ENCODE results near the gene RASEF. TPM values are rescaled to one million over a fixed set of nuclear protein-coding genes. Genes with fewer than 3 reads are reported as not detected.

The RASEF gene
- total RNA-seq, result 7.6 TPM

GRCh38 chr9:83062651-83063527 is at the start of gene RASEF:
Gene RASEF (minus strand): TSS chr9:83063142. CDS start chr9:83062867, 275 bp downstream.
- H3K4me3 ChIP-seq, result peak within 1 kb of the TSS; percentile 41 to 42
- H3K27ac ChIP-seq, result no peak within 1 kb of the TSS
- H3K9me3 ChIP-seq, result no peaks in the 10 kb centered on the region
- DNase-seq (ENCODE audit: extremely low spot score in 2 of 2), result no peak
- no peak for TF ChIP-seq POLR2A (IDR thresholded peaks at IDR 0.05)
- TF ChIP-seq POLR2AphosphoS5 (IDR thresholded peaks at IDR 0.05; ENCODE audit: insufficient read depth in 1 of 2, low read depth in 1 of 2), result no peak
- no peak for TF ChIP-seq CTCF (IDR thresholded peaks at IDR 0.05)
- H3K4me1 ChIP-seq, result peaks cover 23% of the 10 kb centered on the region
- no peaks in the 10 kb centered on the region for H3K27me3 ChIP-seq
- intact Hi-C loops (cut with DNase I), result no loop called here
- H3K36me3 ChIP-seq, result no peaks in the 10 kb centered on the region

- no peak for DNase-seq (ENCODE audit: extremely low spot score in 2 of 2)
- H3K27me3 ChIP-seq, result no peaks in the 10 kb centered on the region
- H3K4me1 ChIP-seq, result no peaks in the 10 kb centered on the region
- H3K36me3 ChIP-seq, result no peaks in the 10 kb centered on the region
- H3K4me3 ChIP-seq, result no peak overlapping the region
- no peak overlapping the region for H3K27ac ChIP-seq
- TF ChIP-seq POLR2A (IDR thresholded peaks at IDR 0.05) (no peak), CTCF (IDR thresholded peaks at IDR 0.05) (no peak), POLR2AphosphoS5 (IDR thresholded peaks at IDR 0.05; ENCODE audit: insufficient read depth in 1 of 2, low read depth in 1 of 2) (no peak)
- intact Hi-C loops (cut with DNase I), result no loop called here
- no peaks in the 10 kb centered on the region for H3K9me3 ChIP-seq
Observed at GRCh38 chr9:83111169-83111568, 48.2 kb upstream of the RASEF start.

GRCh38 chr9:83109296-83109695 is 46.4 kb upstream of the RASEF start:
- no peaks in the 10 kb centered on the region for H3K27me3 ChIP-seq
- no peak overlapping the region for H3K27ac ChIP-seq
- no peaks in the 10 kb centered on the region for H3K9me3 ChIP-seq
- no peak for TF ChIP-seq CTCF (IDR thresholded peaks at IDR 0.05)
- TF ChIP-seq POLR2AphosphoS5 (IDR thresholded peaks at IDR 0.05; ENCODE audit: insufficient read depth in 1 of 2, low read depth in 1 of 2), result no peak
- TF ChIP-seq POLR2A (IDR thresholded peaks at IDR 0.05), result no peak
- H3K36me3 ChIP-seq, result no peaks in the 10 kb centered on the region
- no peaks in the 10 kb centered on the region for H3K4me1 ChIP-seq
- no peak overlapping the region for H3K4me3 ChIP-seq
- no peak for DNase-seq (ENCODE audit: extremely low spot score in 2 of 2)
- intact Hi-C loops (cut with DNase I), result no loop called here

- Histone ChIP-seq H3K36me3 (no peaks in the 10 kb centered on the region), H3K27ac (no peak overlapping the region), H3K27me3 (no peaks in the 10 kb centered on the region), H3K4me1 (no peaks in the 10 kb centered on the region), H3K4me3 (no peak overlapping the region), H3K9me3 (no peaks in the 10 kb centered on the region)
- TF ChIP-seq POLR2AphosphoS5 (IDR thresholded peaks at IDR 0.05; ENCODE audit: insufficient read depth in 1 of 2, low read depth in 1 of 2) (no peak), CTCF (IDR thresholded peaks at IDR 0.05) (no peak), POLR2A (IDR thresholded peaks at IDR 0.05) (no peak)
- no peak for DNase-seq (ENCODE audit: extremely low spot score in 2 of 2)
- intact Hi-C loops (cut with DNase I), result no loop called here
Observed at GRCh38 chr9:83108208-83108607, 45.3 kb upstream of the RASEF start.

- Histone ChIP-seq H3K27ac (no peak overlapping the region), H3K36me3 (no peaks in the 10 kb centered on the region), H3K4me1 (no peaks in the 10 kb centered on the region), H3K4me3 (no peak overlapping the region), H3K27me3 (no peaks in the 10 kb centered on the region), H3K9me3 (no peaks in the 10 kb centered on the region)
- intact Hi-C loops (cut with DNase I), result no loop called here
- DNase-seq (ENCODE audit: extremely low spot score in 2 of 2), result no peak
- TF ChIP-seq POLR2A (IDR thresholded peaks at IDR 0.05) (no peak), POLR2AphosphoS5 (IDR thresholded peaks at IDR 0.05; ENCODE audit: insufficient read depth in 1 of 2, low read depth in 1 of 2) (no peak), CTCF (IDR thresholded peaks at IDR 0.05) (no peak)
Observed at GRCh38 chr9:83106772-83107171, 43.8 kb upstream of the RASEF start.
